GM18909 (cell line): ENCODE measurements around the gene FOXP1.

Source experiments
- ATAC-seq: cut with Tn5 transposase; IDR thresholded peaks from one replicate; pipeline ENCODE4 v1.9.1; 2021; ENCODE audit warnings: mild to moderate bottlenecking; ENCODE audit not compliant: unreplicated experiment, poor library complexity

Gene FOXP1

GRCh38 chr3:71232895-71233294, 350.6 kb downstream of the FOXP1 start:
- no peak for ATAC-seq

- ATAC-seq = no peak
These were observed 351.3 kb downstream of the FOXP1 start for GRCh38 chr3:71232175-71232679.

- ATAC-seq = no peak
These were observed 351.8 kb downstream of the FOXP1 start for GRCh38 chr3:71231680-71232079.

GRCh38 chr3:71229905-71230657, 353.4 kb downstream of the FOXP1 start:
- ATAC-seq = no peak

GRCh38 chr3:71228156-71228866, 355.2 kb downstream of the FOXP1 start:
- no peak for ATAC-seq

- ATAC-seq = peak; percentile 10
These were observed 356.3 kb downstream of the FOXP1 start for GRCh38 chr3:71227270-71227661.

- ATAC-seq = peak; percentile 87
These were observed 356.8 kb downstream of the FOXP1 start for GRCh38 chr3:71226565-71227269.

- ATAC-seq = peak; percentile 9
These were observed 357.5 kb downstream of the FOXP1 start for GRCh38 chr3:71225951-71226564.

- no peak for ATAC-seq
These were observed 358.4 kb downstream of the FOXP1 start for GRCh38 chr3:71225002-71225684.

- ATAC-seq = peak; percentile 95
These were observed 363.5 kb downstream of the FOXP1 start for GRCh38 chr3:71219744-71220638.

GRCh38 chr3:71218508-71218907, 365.0 kb downstream of the FOXP1 start:
- ATAC-seq = no peak

GRCh38 chr3:71217640-71218222, 365.8 kb downstream of the FOXP1 start:
- no peak for ATAC-seq

- no peak for ATAC-seq
These were observed 368.2 kb downstream of the FOXP1 start for GRCh38 chr3:71215351-71215750.

GRCh38 chr3:71214797-71215196, 368.7 kb downstream of the FOXP1 start:
- ATAC-seq = no peak

GRCh38 chr3:71214016-71214415, 369.5 kb downstream of the FOXP1 start:
- ATAC-seq = no peak

GRCh38 chr3:71211083-71211482, 372.4 kb downstream of the FOXP1 start:
- ATAC-seq = no peak

- no peak for ATAC-seq
These were observed 373.1 kb downstream of the FOXP1 start for GRCh38 chr3:71210257-71211007.
